HCT116 (cell line): ENCODE results near the gene PCK2. TPM values are rescaled to one million over a fixed set of nuclear protein-coding genes. Genes with fewer than 3 reads are reported as not detected.

Experiments used
- ATAC-seq: fragments of 200-7000 bp; cut with Tn5 transposase; 2 replicates; pipeline ENCODE4 v1.9.1; 2020; ENCODE audit warnings: mild to moderate bottlenecking, moderate library complexity
- BruUV-seq: library from RNA; stranded (reverse); fragments of 400-500 nt; replicated peaks from 2 replicates; lab custom pipeline; 2021; lab: Mats Ljungman, UMichigan
- CTCF ChIA-PET: fragments of 300-600 bp; sonication (Branson Sonifier 250); formaldehyde crosslinking; loops from one replicate; lab custom pipeline; 2021; ENCODE audit warnings: antibody characterized with exemption; lab: Charles Lee
- POLR2A ChIA-PET: fragments of 300-600, 350-600 bp; sonication (Branson Sonifier 250); formaldehyde crosslinking; loops from one replicate; lab custom pipeline; 2021; ENCODE audit warnings: antibody characterized with exemption; lab: Charles Lee
- RAD21 ChIA-PET, 2 experiments: fragments of 300-600 bp; sonication (Branson Sonifier 250); formaldehyde crosslinking; loops; one replicate each; lab custom pipeline; 2023; ENCODE audit warnings: low total read pairs in 2 of 2; ENCODE audit not compliant: uncharacterized antibody in 2 of 2, unreplicated experiment in 2 of 2, low non-redundant PET in 1 of 2; lab: Charles Lee
- DNase-seq: peaks from one replicate; pipeline ENCODE4 v3.0.0-alpha.2; 2010; ENCODE audit warnings: low read depth, low spot score
- H2AFZ ChIP-seq: fragments of 200-600 bp; shearing (Covaris generic), sonication (generic); 2 replicates; pipeline ENCODE4 v1.6.1; 2017; ENCODE audit warnings: low read depth, mixed run types, mixed read lengths, antibody characterized with exemption, low read length; ENCODE audit not compliant: poor library complexity, severe bottlenecking
- H3K27ac ChIP-seq: 2 replicates; pipeline ENCODE4 v1.5.1; 2012; ENCODE audit warnings: low read depth, low read length
- H3K27me3 ChIP-seq: fragments of 200-600 bp; sonication (generic); 2 replicates; pipeline ENCODE4 v1.6.1; 2016; ENCODE audit warnings: mixed run types, low read length, mixed read lengths; ENCODE audit not compliant: insufficient read depth
- H3K36me3 ChIP-seq, 2 experiments: fragments of 200-500 bp in 1 of 2; fragments of 200-600 bp in 1 of 2; sonication (Bioruptor generic) in 1 of 2; sonication (generic) in 1 of 2; 2 replicates each; pipeline versions ENCODE4 v1.5.1 to v1.6.1; 2014 to 2016; ENCODE audit warnings: low read length in 2 of 2, inconsistent platforms in 1 of 2, mixed read lengths in 1 of 2, mixed run types in 1 of 2; ENCODE audit not compliant: insufficient read depth in 2 of 2, control insufficient read depth in 1 of 2
- H3K4me1 ChIP-seq, 2 experiments: fragments of 200-600 bp in 1 of 2; sonication (generic) in 1 of 2; 2 replicates each; pipeline versions ENCODE4 v1.5.1 to v1.6.1; 2012 to 2017; ENCODE audit warnings: low read length in 2 of 2, inconsistent platforms in 1 of 2, mild to moderate bottlenecking in 1 of 2, mixed read lengths in 1 of 2, mixed run types in 1 of 2, moderate library complexity in 1 of 2; ENCODE audit not compliant: insufficient read depth in 2 of 2, control insufficient read depth in 1 of 2
- H3K4me2 ChIP-seq: fragments of 200-600 bp; sonication (generic); 2 replicates; pipeline ENCODE4 v1.6.1; 2017; ENCODE audit warnings: mixed run types, low read length, mixed read lengths
- H3K4me3 ChIP-seq, 2 experiments: fragments of 200-600 bp in 1 of 2; sonication (generic) in 1 of 2; replicated peaks in 1 of 2; 2 replicates each; pipeline ENCODE4 v1.5.1; 2011 to 2016; ENCODE audit warnings: low read length in 2 of 2, control low read depth in 1 of 2, low read depth in 1 of 2, mild to moderate bottlenecking in 1 of 2, mixed read lengths in 1 of 2, mixed run types in 1 of 2
- H3K79me2 ChIP-seq: fragments of 200-600 bp; sonication (generic); 2 replicates; pipeline ENCODE4 v1.6.1; 2017; ENCODE audit warnings: mild to moderate bottlenecking, mixed run types, low read length, moderate library complexity, mixed read lengths; ENCODE audit not compliant: insufficient read depth
- H3K9ac ChIP-seq: fragments of 200-600 bp; sonication (generic); 2 replicates; pipeline ENCODE4 v1.6.1; 2016; ENCODE audit warnings: low read length, mixed read lengths
- H3K9me2 ChIP-seq: fragments of 200-600 bp; sonication (generic), shearing (Covaris generic); 2 replicates; pipeline ENCODE4 v1.6.1; 2017; ENCODE audit warnings: mixed run types, mild to moderate bottlenecking, moderate library complexity; ENCODE audit not compliant: insufficient read depth
- H3K9me3 ChIP-seq, 2 experiments: fragments of 200-500 bp in 1 of 2; fragments of 200-600 bp in 1 of 2; sonication (Bioruptor generic) in 1 of 2; sonication (generic) in 1 of 2; 2 replicates each; pipeline ENCODE4 v1.6.1; 2014 to 2017; ENCODE audit warnings: low read length in 2 of 2, mixed read lengths in 2 of 2, inconsistent platforms in 1 of 2, low read depth in 1 of 2, mild to moderate bottlenecking in 1 of 2, mixed run types in 1 of 2, moderate library complexity in 1 of 2; ENCODE audit not compliant: control insufficient read depth in 1 of 2, insufficient read depth in 1 of 2
- H4K20me1 ChIP-seq: fragments of 200-600 bp; sonication (generic), shearing (Covaris generic); 2 replicates; pipeline ENCODE4 v1.6.1; 2017; ENCODE audit warnings: mixed run types, mild to moderate bottlenecking, moderate library complexity; ENCODE audit not compliant: insufficient read depth
- CBX3 ChIP-seq: IDR thresholded peaks from 2 replicates; pipeline ENCODE4 v1.6.1; 2012; ENCODE audit warnings: low read depth
- CTCF ChIP-seq, 3 experiments: fragments of 200-600 bp in 1 of 3; sonication (generic) in 1 of 3; IDR thresholded peaks in 2 of 3; conservative IDR thresholded peaks in 1 of 3; 2 replicates each; pipeline ENCODE4 v1.5.1; 2012 to 2017; ENCODE audit warnings: low read depth in 2 of 3, low read length in 2 of 3, antibody characterized with exemption in 1 of 3, borderline replicate concordance in 1 of 3, control low read depth in 1 of 3, mild to moderate bottlenecking in 1 of 3, mixed read lengths in 1 of 3, mixed run types in 1 of 3, moderate library complexity in 1 of 3; ENCODE audit not compliant: insufficient read depth in 1 of 3
- ELF1 ChIP-seq: IDR thresholded peaks from 2 replicates; pipeline ENCODE4 v1.6.1; 2012; ENCODE audit warnings: low read depth, borderline replicate concordance
- MAX ChIP-seq: IDR thresholded peaks from 2 replicates; pipeline ENCODE4 v1.6.1; 2012
- POLR2A ChIP-seq: IDR thresholded peaks from 2 replicates; pipeline ENCODE4 v1.7.0; 2011; ENCODE audit warnings: borderline replicate concordance; ENCODE audit not compliant: insufficient read depth, insufficient read length; ENCODE audit errors: extremely low read depth
- POLR2AphosphoS5 ChIP-seq: IDR thresholded peaks from 2 replicates; pipeline ENCODE4 v1.6.1; 2011; ENCODE audit warnings: mild to moderate bottlenecking, low read depth, low read length, moderate library complexity
- REST ChIP-seq: IDR thresholded peaks from 2 replicates; pipeline ENCODE4 v1.6.1; 2012; ENCODE audit warnings: low read depth
- SIN3A ChIP-seq: IDR thresholded peaks from 2 replicates; pipeline ENCODE4 v1.6.1; 2012; ENCODE audit warnings: low read depth
- SRF ChIP-seq: IDR thresholded peaks from 2 replicates; pipeline ENCODE4 v1.6.1; 2012; ENCODE audit warnings: low read depth
- YY1 ChIP-seq: IDR thresholded peaks from 2 replicates; pipeline ENCODE4 v1.6.1; 2011; ENCODE audit warnings: low read length, low read depth, moderate library complexity, mild to moderate bottlenecking; ENCODE audit not compliant: insufficient replicate concordance; ENCODE audit errors: extremely low read depth
- ZFX ChIP-seq: fragments of 450-650 bp; IDR thresholded peaks from 2 replicates; pipeline ENCODE4 v1.6.1; 2017
- intact Hi-C: fragments of 100-400 bp; cut with micrococcal nuclease; formaldehyde crosslinking; loops from 2 replicates; pipeline ENCODE4 v1.10.0; 2022
- total RNA-seq: library from RNA; stranded (reverse); gene quantifications from one replicate; pipeline ENCODE4 v1.2.1, GENCODE V29; 2021; ENCODE audit not compliant: unreplicated experiment

Gene PCK2
- total RNA-seq, 1 experiment from 2014 or later, result 94.1 TPM

GRCh38 chr14:24141097-24141880 is 47.2 kb downstream of the PCK2 start, which contains the start of gene EMC9:
Gene EMC9, minus strand, starts transcription at chr14:24141591. Its CDS starts 287 bp downstream, at chr14:24141304.
- H3K27me3 ChIP-seq, result no peaks in the 10 kb centered on the region
- peaks cover 62% of the 10 kb centered on the region for H3K79me2 ChIP-seq
- intact Hi-C loops, result no loop called here
- no peak within 1 kb of the TSS for H2AFZ ChIP-seq
- ChIA-PET CTCF (interaction anchor here (1.0 to 1.6 kb wide), 4 partner anchors 19 to 83 kb away, joined by 4 to 11 read pairs (median 8); partner anchors contain the start of genes DCAF11, IRF9 and NRL), POLR2A (interaction anchor here (0.7 to 2.9 kb wide), 9 partner anchors 10 to 54 kb away, joined by 3 to 36 read pairs (median 4); partner anchors contain the start of genes DCAF11, IPO4, IRF9 and NRL), RAD21 (interaction anchor here in 1 of 2 experiments (1.2 kb wide), 1 partner anchor 27 kb away, joined by 10 read pairs; the partner anchor contains the start of genes DCAF11 and NRL)
- H3K9me3 ChIP-seq, result no peaks in the 10 kb centered on the region
- peaks cover 23 to 28% of the 10 kb centered on the region in 2 experiments for H3K36me3 ChIP-seq
- DNase-seq (peak; percentile 99), ATAC-seq (peak; percentile 88)
- peak within 1 kb of the TSS; percentile 91 for H3K4me2 ChIP-seq
- H4K20me1 ChIP-seq, result no peaks in the 10 kb centered on the region
- H3K9me2 ChIP-seq, result no peaks in the 10 kb centered on the region
- TF ChIP-seq ELF1 (no peak), YY1 (peak; percentile 13), ZFX (peak; percentile 93), CBX3 (no peak), POLR2AphosphoS5 (peak; percentile 92), REST (no peak), SIN3A (no peak), MAX (no peak), CTCF (IDR thresholded peaks at IDR 0.05 in 2 of 3, conservative IDR thresholded peaks at IDR 0.05 in 1 of 3; ENCODE audit: borderline replicate concordance in 1 of 3, insufficient read depth in 1 of 3, low read depth in 2 of 3, low read length in 2 of 3) (peak in 1 of 3 experiments; percentile 62; a peak in 3 of 6 replicates), SRF (no peak), POLR2A (peak; percentile 96)
- H3K9ac ChIP-seq, result peak within 1 kb of the TSS; percentile 80
- TSS peak; percentile 48 for BruUV-seq
- peak within 1 kb of the TSS; percentile 66 to 87 for H3K4me3 ChIP-seq
- H3K4me1 ChIP-seq, result peaks cover 26 to 50% of the 10 kb centered on the region in 2 experiments
- peak within 1 kb of the TSS; percentile 91 for H3K27ac ChIP-seq
